ENCODE measurements around the gene DLD. TPM values are rescaled to one million over a fixed set of nuclear protein-coding genes. Genes with fewer than 3 reads are reported as not detected.
A peak's percentile ranks its signal among the peaks of the same experiment; 100 is the strongest.

Gene DLD
- total and polyA plus RNA-seq, 8 donors, result 61.1 to 80.2 (median 74.2) TPM

DNA sequence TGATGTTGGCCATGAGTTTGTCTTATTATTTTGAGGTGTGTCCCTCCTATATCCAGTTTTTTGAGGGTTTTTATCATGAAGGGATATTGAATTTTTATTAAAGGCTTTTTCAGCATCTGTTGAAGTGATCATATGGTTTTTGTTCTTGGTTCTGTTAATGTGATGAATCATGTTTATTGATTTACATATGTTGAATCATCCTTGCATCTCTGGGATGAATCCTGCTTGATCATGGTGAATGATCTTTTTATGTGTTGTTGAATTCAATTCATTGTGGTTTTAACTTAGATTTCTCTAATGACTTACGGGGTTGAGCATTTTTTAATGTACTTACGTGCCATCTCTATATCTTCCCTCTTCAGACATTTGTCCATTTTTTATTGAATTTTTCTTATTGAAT, 22.9 kb downstream of the DLD start:
- ATAC-seq, result no peak
- intact Hi-C loops (cut with DNase I), result no loop called here
- no peak for TF ChIP-seq CTCF (IDR thresholded peaks at IDR 0.05)
- no peak overlapping the region for H3K27ac ChIP-seq
- H3K36me3 ChIP-seq, result peaks cover 1 to 69% of the 10 kb centered on the region in 2 donors
- H3K4me1 ChIP-seq, result peaks cover 0 to 14% of the 10 kb centered on the region in 2 donors
- no peak for DNase-seq
- H3K4me3 ChIP-seq, result no peak overlapping the region
- H3K9me3 ChIP-seq, result no peaks in the 10 kb centered on the region
- no peaks in the 10 kb centered on the region for H3K27me3 ChIP-seq

DNA sequence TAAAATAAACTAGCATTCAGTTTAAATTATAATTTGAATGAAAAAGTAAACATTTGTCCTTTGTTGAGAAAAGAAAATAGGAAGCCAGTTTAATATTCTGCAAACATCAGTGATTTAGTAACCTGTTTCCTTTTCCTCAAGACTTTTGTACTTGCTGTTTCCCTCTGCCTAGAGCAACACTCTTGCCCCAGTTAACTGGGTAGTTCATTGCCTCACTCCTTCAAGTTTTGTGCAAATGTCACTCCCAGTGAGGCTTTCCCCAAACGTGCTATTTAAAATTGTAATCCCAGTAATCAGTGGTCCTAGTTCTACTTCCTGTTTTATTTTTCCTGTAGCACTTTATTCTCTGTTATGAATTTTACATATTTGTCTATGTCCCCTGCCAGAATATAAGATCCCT, 23.8 kb downstream of the DLD start:
- TF ChIP-seq CTCF (IDR thresholded peaks at IDR 0.05), result no peak
- no peak for DNase-seq
- no peaks in the 10 kb centered on the region for H3K27me3 ChIP-seq
- peaks cover 10 to 69% of the 10 kb centered on the region in 2 donors for H3K36me3 ChIP-seq
- H3K9me3 ChIP-seq, result no peaks in the 10 kb centered on the region
- ATAC-seq, result peak; percentile 30
- H3K4me1 ChIP-seq, result peaks cover 0 to 14% of the 10 kb centered on the region in 2 donors
- H3K27ac ChIP-seq, result peak overlapping the region in 1 of 2 donors; percentile 57
- H3K4me3 ChIP-seq, result no peak overlapping the region
- intact Hi-C loops (cut with DNase I), result no loop called here

GRCh38 chr7:107915541-107915940, 24.6 kb downstream of the DLD start:
- Histone ChIP-seq H3K27me3 (no peaks in the 10 kb centered on the region), H3K4me1 (peaks cover 0 to 20% of the 10 kb centered on the region in 2 donors), H3K9me3 (no peaks in the 10 kb centered on the region), H3K36me3 (peaks cover 10 to 69% of the 10 kb centered on the region in 2 donors), H3K27ac (peak overlapping the region in 1 of 2 donors; percentile 57), H3K4me3 (no peak overlapping the region)
- ATAC-seq (no peak), DNase-seq (no peak)
- TF ChIP-seq CTCF (IDR thresholded peaks at IDR 0.05), result no peak
- intact Hi-C loops (cut with DNase I), result no loop called here

DNA sequence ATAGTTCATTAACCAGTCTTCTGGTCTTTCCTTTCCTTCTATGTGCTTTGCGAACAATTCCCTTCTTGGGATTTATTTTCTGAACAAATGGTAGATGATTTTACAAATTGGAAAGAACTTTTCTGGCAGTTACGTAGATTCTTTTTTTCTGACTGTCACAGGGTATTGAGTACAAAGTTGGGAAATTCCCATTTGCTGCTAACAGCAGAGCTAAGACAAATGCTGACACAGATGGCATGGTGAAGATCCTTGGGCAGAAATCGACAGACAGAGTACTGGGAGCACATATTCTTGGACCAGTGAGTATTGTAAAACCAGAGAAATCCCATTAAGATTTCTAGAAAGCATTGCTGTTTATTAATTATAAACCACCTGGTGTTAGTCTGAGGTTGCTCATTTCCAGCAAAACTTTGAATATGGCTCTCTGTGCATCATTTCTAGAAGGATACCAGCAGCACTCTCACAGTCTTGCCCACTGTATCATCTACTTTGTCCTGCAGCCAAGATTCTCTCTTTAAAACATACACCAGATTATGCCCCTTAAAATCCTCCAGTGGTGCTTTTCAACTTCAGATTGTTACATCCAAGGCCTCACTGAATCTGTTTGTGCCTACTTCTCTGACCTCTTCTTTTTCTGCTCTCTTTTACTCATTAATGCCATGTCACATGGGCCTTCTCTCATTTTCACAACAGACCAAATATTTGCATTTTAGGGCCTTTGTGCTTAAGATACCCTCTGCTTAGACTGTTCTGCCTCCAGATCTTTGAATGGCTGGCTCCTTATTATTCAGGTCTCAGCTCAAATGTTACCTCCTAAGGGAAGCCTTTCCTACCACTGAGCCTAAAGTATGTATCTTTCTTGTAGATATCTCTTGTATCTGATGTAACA, 27.0 kb downstream of the DLD start:
- Histone ChIP-seq H3K9me3 (no peaks in the 10 kb centered on the region), H3K4me3 (no peak overlapping the region), H3K27ac (peak overlapping the region in 1 of 2 donors; percentile 15), H3K27me3 (no peaks in the 10 kb centered on the region), H3K4me1 (peaks cover 0 to 23% of the 10 kb centered on the region in 2 donors), H3K36me3 (peaks cover 10 to 74% of the 10 kb centered on the region in 2 donors)
- intact Hi-C loops (cut with DNase I), result no loop called here
- no peak for TF ChIP-seq CTCF (IDR thresholded peaks at IDR 0.05)
- ATAC-seq (no peak), DNase-seq (no peak)

DNA sequence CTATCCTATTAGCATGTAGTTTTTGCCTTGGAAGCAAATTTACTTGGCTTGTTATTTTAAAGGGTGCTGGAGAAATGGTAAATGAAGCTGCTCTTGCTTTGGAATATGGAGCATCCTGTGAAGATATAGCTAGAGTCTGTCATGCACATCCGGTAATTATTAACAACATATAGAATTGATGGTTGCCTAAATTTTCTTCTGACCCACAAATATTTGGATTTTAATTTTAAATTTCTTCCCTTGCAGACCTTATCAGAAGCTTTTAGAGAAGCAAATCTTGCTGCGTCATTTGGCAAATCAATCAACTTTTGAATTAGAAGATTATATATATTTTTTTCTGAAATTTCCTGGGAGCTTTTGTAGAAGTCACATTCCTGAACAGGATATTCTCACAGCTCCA, 28.0 kb downstream of the DLD start:
- Histone ChIP-seq H3K27ac (no peak overlapping the region), H3K36me3 (peaks cover 10 to 83% of the 10 kb centered on the region in 2 donors), H3K27me3 (no peaks in the 10 kb centered on the region), H3K4me1 (peaks cover 0 to 25% of the 10 kb centered on the region in 2 donors), H3K9me3 (no peaks in the 10 kb centered on the region), H3K4me3 (no peak overlapping the region)
- no peak for TF ChIP-seq CTCF (IDR thresholded peaks at IDR 0.05)
- DNase-seq, result no peak
- intact Hi-C loops (cut with DNase I), result no loop called here
- ATAC-seq, result no peak

Data from left lung (tissue), 10 donors.